Measurements from ENCODE around the gene MPPED2. TPM values are rescaled to one million over a fixed set of nuclear protein-coding genes. Genes with fewer than 3 reads are reported as not detected.

Gene MPPED2
- total and polyA plus RNA-seq, 4 donors, result 0.11 to 5.6 (median 1.1) TPM

DNA sequence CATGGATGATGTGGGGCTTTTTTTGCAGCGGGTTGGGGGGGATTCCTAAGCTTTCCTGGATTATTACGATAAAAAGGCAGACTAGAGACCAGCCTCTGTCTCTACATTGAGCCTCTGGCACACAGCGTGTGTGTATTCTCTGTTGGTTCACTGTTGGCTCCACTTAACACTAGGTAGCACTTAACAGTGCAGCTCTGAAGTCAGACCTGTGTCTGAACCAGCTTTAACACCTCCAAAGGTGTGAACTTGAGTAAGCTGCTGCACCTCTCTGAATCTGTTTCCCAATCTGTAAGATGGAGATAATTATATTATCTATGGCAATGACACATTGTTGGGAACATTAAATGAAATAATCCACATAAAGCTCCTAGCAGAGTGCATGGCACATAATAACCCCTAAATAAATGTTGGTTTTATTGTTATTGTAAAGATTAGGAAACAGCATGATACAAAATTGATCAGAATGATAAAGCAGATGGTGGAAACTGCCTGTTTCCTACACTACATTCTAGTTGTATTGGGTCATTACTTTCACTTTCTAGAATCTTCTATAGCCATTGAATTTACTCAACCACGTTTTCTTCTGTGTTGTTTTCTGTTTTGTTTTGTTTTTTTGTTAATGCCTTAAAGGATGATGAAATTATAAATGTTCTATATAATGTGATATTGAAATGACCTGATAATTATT is 154.9 kb downstream of the MPPED2 start:
- H3K9me3 ChIP-seq (ENCODE audit: control insufficient read depth in 4 of 4, insufficient read depth in 3 of 4, low read length in 3 of 4), result no peaks in the 10 kb centered on the region
- peaks cover 0 to 17% (median 2%) of the 10 kb centered on the region in 5 donors for H3K4me1 ChIP-seq (ENCODE audit: control insufficient read depth in 5 of 5, insufficient read depth in 5 of 5, low read length in 5 of 5)
- TF ChIP-seq, protein P1, sequence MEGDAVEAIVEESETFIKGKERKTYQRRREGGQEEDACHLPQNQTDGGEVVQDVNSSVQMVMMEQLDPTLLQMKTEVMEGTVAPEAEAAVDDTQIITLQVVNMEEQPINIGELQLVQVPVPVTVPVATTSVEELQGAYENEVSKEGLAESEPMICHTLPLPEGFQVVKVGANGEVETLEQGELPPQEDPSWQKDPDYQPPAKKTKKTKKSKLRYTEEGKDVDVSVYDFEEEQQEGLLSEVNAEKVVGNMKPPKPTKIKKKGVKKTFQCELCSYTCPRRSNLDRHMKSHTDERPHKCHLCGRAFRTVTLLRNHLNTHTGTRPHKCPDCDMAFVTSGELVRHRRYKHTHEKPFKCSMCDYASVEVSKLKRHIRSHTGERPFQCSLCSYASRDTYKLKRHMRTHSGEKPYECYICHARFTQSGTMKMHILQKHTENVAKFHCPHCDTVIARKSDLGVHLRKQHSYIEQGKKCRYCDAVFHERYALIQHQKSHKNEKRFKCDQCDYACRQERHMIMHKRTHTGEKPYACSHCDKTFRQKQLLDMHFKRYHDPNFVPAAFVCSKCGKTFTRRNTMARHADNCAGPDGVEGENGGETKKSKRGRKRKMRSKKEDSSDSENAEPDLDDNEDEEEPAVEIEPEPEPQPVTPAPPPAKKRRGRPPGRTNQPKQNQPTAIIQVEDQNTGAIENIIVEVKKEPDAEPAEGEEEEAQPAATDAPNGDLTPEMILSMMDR (IDR thresholded peaks at IDR 0.05; ENCODE audit: control extremely low read depth, extremely low read depth), result no peak
- ATAC-seq (ENCODE audit: insufficient read depth, low FRiP score) (no peak), DNase-seq (no peak)
- H3K9ac ChIP-seq (ENCODE audit: insufficient read depth in 1 of 2, low read length in 2 of 2), result no peak overlapping the region
- no peaks in the 10 kb centered on the region for H3K27me3 ChIP-seq (ENCODE audit: control insufficient read depth in 3 of 3, insufficient read depth in 3 of 3, low read length in 2 of 3)
- 75 to 79% methylated on average over 4 of the region's 4 CpGs for WGBS, 2 donors
- H3K4me3 ChIP-seq, result no peak overlapping the region
- no peaks in the 10 kb centered on the region for H3K36me3 ChIP-seq (ENCODE audit: control insufficient read depth in 4 of 4, insufficient read depth in 4 of 4, low read length in 4 of 4)
- H3K27ac ChIP-seq (ENCODE audit: low read depth in 1 of 2, low read length in 1 of 2), result no peak overlapping the region

DNA sequence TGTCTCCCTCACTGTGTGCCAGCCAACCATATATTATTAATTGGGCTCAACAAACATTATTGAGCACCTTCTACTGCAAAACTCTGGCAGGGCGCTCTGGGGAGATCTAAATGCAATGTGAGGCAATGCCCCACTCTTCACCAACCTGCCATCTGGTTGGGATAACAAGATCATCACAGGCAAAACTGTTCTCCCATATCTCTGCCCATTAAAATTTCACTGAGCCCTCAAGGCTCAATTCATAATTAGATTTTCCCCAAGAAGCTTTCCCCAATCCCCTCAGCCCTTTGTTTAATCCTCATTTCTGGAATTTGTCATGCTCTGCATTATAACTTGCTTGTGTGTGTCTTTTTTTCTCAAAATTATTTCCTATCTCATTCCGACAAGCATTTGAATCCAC is 156.6 kb downstream of the MPPED2 start:
- Histone ChIP-seq H3K27me3 (ENCODE audit: control insufficient read depth in 3 of 3, insufficient read depth in 3 of 3, low read length in 2 of 3) (no peaks in the 10 kb centered on the region), H3K9me3 (ENCODE audit: control insufficient read depth in 4 of 4, insufficient read depth in 3 of 4, low read length in 3 of 4) (peaks cover 0 to 1% (median 0%) of the 10 kb centered on the region in 4 donors), H3K4me1 (ENCODE audit: control insufficient read depth in 5 of 5, insufficient read depth in 5 of 5, low read length in 5 of 5) (peaks cover 0 to 19% (median 0%) of the 10 kb centered on the region in 5 donors), H3K4me3 (no peak overlapping the region), H3K27ac (ENCODE audit: low read depth in 1 of 2, low read length in 1 of 2) (no peak overlapping the region), H3K36me3 (ENCODE audit: control insufficient read depth in 4 of 4, insufficient read depth in 4 of 4, low read length in 4 of 4) (no peaks in the 10 kb centered on the region), H3K9ac (ENCODE audit: insufficient read depth in 1 of 2, low read length in 2 of 2) (no peak overlapping the region)
- TF ChIP-seq, protein P1 (IDR thresholded peaks at IDR 0.05; ENCODE audit: control extremely low read depth, extremely low read depth), result no peak
- ATAC-seq (ENCODE audit: insufficient read depth, low FRiP score) (no peak), DNase-seq (no peak)
- 95 to 96% methylated on average over 2 of the region's 2 CpGs for WGBS, 2 donors

DNA sequence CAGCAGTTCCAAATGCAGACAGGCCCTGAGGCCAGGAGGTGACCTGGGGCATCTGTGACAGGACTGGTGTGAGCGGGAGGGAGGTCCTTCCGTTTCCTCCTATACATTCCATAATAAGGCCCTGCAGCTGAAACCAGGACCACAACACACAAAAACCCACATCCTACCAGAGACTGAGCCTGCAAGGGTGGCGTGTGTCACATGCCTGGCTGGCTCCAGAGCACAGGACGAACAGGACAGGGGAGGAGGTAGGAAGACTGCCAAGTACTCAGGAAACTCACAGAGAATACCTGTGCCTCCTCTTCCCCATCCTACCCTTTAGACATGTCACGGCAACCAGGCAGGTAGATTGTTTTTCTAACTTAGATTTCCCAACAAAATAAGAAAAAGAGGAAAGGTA is 159.4 kb downstream of the MPPED2 start:
- H3K9me3 ChIP-seq (ENCODE audit: control insufficient read depth in 4 of 4, insufficient read depth in 3 of 4, low read length in 3 of 4), result peaks cover 0 to 1% (median 0%) of the 10 kb centered on the region in 4 donors
- no peak for DNase-seq
- H3K27ac ChIP-seq (ENCODE audit: low read depth in 1 of 2, low read length in 1 of 2), result no peak overlapping the region
- ATAC-seq (ENCODE audit: insufficient read depth, low FRiP score), result no peak
- no peaks in the 10 kb centered on the region for H3K27me3 ChIP-seq (ENCODE audit: control insufficient read depth in 3 of 3, insufficient read depth in 3 of 3, low read length in 2 of 3)
- no peak overlapping the region for H3K4me3 ChIP-seq
- TF ChIP-seq, protein P1 (IDR thresholded peaks at IDR 0.05; ENCODE audit: control extremely low read depth, extremely low read depth), result no peak
- peaks cover 2 to 20% (median 12%) of the 10 kb centered on the region in 5 donors for H3K4me1 ChIP-seq (ENCODE audit: control insufficient read depth in 5 of 5, insufficient read depth in 5 of 5, low read length in 5 of 5)
- 79 to 85% methylated on average over 5 of the region's 5 CpGs for WGBS, 2 donors
- H3K36me3 ChIP-seq (ENCODE audit: control insufficient read depth in 4 of 4, insufficient read depth in 4 of 4, low read length in 4 of 4), result no peaks in the 10 kb centered on the region
- H3K9ac ChIP-seq (ENCODE audit: insufficient read depth in 1 of 2, low read length in 2 of 2), result no peak overlapping the region

Data from lung (tissue), 12 donors.